ENCODE measurements around the gene GPR78.

Gene GPR78
- 0 reads per million in 3 donors for total RNA-seq

GRCh38 chr4:8580321-8581093 is at the start of gene GPR78:
TSS of gene GPR78 (plus strand) at chr4:8580392. CDS start at chr4:8580983, 591 bp downstream.
- Histone ChIP-seq H3K9me3 (ENCODE audit: control insufficient read depth, low read length) (no peaks in the 10 kb centered on the region), H3K36me3 (ENCODE audit: control insufficient read depth, insufficient read depth, low read length) (no peaks in the 10 kb centered on the region), H3K27me3 (replicated peaks; ENCODE audit: control insufficient read depth, insufficient read depth, low read length, poor library complexity, severe bottlenecking) (peaks cover 4% of the 10 kb centered on the region), H3K27ac (ENCODE audit: insufficient read depth, low read length, poor library complexity, severe bottlenecking) (no peak within 1 kb of the TSS), H3K4me1 (ENCODE audit: control insufficient read depth, insufficient read depth, low read length, poor library complexity, severe bottlenecking) (no peaks in the 10 kb centered on the region), H3K4me3 (ENCODE audit: insufficient read depth, low read depth, low read length, poor library complexity, severe bottlenecking) (no peak within 1 kb of the TSS)
- no peak for DNase-seq

GRCh38 chr4:8532245-8532781 is 47.9 kb upstream of the GPR78 start:
- Histone ChIP-seq H3K36me3 (ENCODE audit: control insufficient read depth, insufficient read depth, low read length) (no peaks in the 10 kb centered on the region), H3K27ac (ENCODE audit: insufficient read depth, low read length, poor library complexity, severe bottlenecking) (no peak overlapping the region), H3K9me3 (ENCODE audit: control insufficient read depth, low read length) (no peaks in the 10 kb centered on the region), H3K4me3 (ENCODE audit: insufficient read depth, low read depth, low read length, poor library complexity, severe bottlenecking) (no peak overlapping the region), H3K4me1 (ENCODE audit: control insufficient read depth, insufficient read depth, low read length, poor library complexity, severe bottlenecking) (no peaks in the 10 kb centered on the region), H3K27me3 (replicated peaks; ENCODE audit: control insufficient read depth, insufficient read depth, low read length, poor library complexity, severe bottlenecking) (no peaks in the 10 kb centered on the region)
- no peak for DNase-seq

GRCh38 chr4:8533274-8533865 is 46.8 kb upstream of the GPR78 start:
- DNase-seq = no peak
- no peaks in the 10 kb centered on the region for H3K9me3 ChIP-seq (ENCODE audit: control insufficient read depth, low read length)

GRCh38 chr4:8534129-8534528 is 46.1 kb upstream of the GPR78 start:
- no peak overlapping the region for H3K4me3 ChIP-seq (ENCODE audit: insufficient read depth, low read depth, low read length, poor library complexity, severe bottlenecking)
- no peaks in the 10 kb centered on the region for H3K36me3 ChIP-seq (ENCODE audit: control insufficient read depth, insufficient read depth, low read length)
- no peak overlapping the region for H3K27ac ChIP-seq (ENCODE audit: insufficient read depth, low read length, poor library complexity, severe bottlenecking)
- no peak for DNase-seq
- H3K9me3 ChIP-seq (ENCODE audit: control insufficient read depth, low read length) = no peaks in the 10 kb centered on the region
- no peaks in the 10 kb centered on the region for H3K27me3 ChIP-seq (replicated peaks; ENCODE audit: control insufficient read depth, insufficient read depth, low read length, poor library complexity, severe bottlenecking)
- no peaks in the 10 kb centered on the region for H3K4me1 ChIP-seq (ENCODE audit: control insufficient read depth, insufficient read depth, low read length, poor library complexity, severe bottlenecking)

More at GRCh38 chr4:8533274-8533865, 46.8 kb upstream of the GPR78 start:
- Histone ChIP-seq H3K4me1 (ENCODE audit: control insufficient read depth, insufficient read depth, low read length, poor library complexity, severe bottlenecking) (no peaks in the 10 kb centered on the region), H3K27me3 (replicated peaks; ENCODE audit: control insufficient read depth, insufficient read depth, low read length, poor library complexity, severe bottlenecking) (no peaks in the 10 kb centered on the region), H3K4me3 (ENCODE audit: insufficient read depth, low read depth, low read length, poor library complexity, severe bottlenecking) (no peak overlapping the region), H3K27ac (ENCODE audit: insufficient read depth, low read length, poor library complexity, severe bottlenecking) (no peak overlapping the region), H3K36me3 (ENCODE audit: control insufficient read depth, insufficient read depth, low read length) (no peaks in the 10 kb centered on the region)

GRCh38 chr4:8534611-8535010 is 45.6 kb upstream of the GPR78 start:
- Histone ChIP-seq H3K27ac (ENCODE audit: insufficient read depth, low read length, poor library complexity, severe bottlenecking) (no peak overlapping the region), H3K4me3 (ENCODE audit: insufficient read depth, low read depth, low read length, poor library complexity, severe bottlenecking) (no peak overlapping the region), H3K27me3 (replicated peaks; ENCODE audit: control insufficient read depth, insufficient read depth, low read length, poor library complexity, severe bottlenecking) (no peaks in the 10 kb centered on the region), H3K4me1 (ENCODE audit: control insufficient read depth, insufficient read depth, low read length, poor library complexity, severe bottlenecking) (no peaks in the 10 kb centered on the region), H3K36me3 (ENCODE audit: control insufficient read depth, insufficient read depth, low read length) (no peaks in the 10 kb centered on the region), H3K9me3 (ENCODE audit: control insufficient read depth, low read length) (no peaks in the 10 kb centered on the region)
- DNase-seq = no peak

- H3K27me3 ChIP-seq (replicated peaks; ENCODE audit: control insufficient read depth, insufficient read depth, low read length, poor library complexity, severe bottlenecking) = no peaks in the 10 kb centered on the region
- no peaks in the 10 kb centered on the region for H3K4me1 ChIP-seq (ENCODE audit: control insufficient read depth, insufficient read depth, low read length, poor library complexity, severe bottlenecking)
- no peak overlapping the region for H3K4me3 ChIP-seq (ENCODE audit: insufficient read depth, low read depth, low read length, poor library complexity, severe bottlenecking)
- H3K9me3 ChIP-seq (ENCODE audit: control insufficient read depth, low read length) = no peaks in the 10 kb centered on the region
- no peak for DNase-seq
- no peak overlapping the region for H3K27ac ChIP-seq (ENCODE audit: insufficient read depth, low read length, poor library complexity, severe bottlenecking)
- H3K36me3 ChIP-seq (ENCODE audit: control insufficient read depth, insufficient read depth, low read length) = no peaks in the 10 kb centered on the region
These were observed 43.7 kb upstream of the GPR78 start for GRCh38 chr4:8536467-8536866.

GRCh38 chr4:8537041-8537461 is 43.1 kb upstream of the GPR78 start:
- Histone ChIP-seq H3K4me1 (ENCODE audit: control insufficient read depth, insufficient read depth, low read length, poor library complexity, severe bottlenecking) (no peaks in the 10 kb centered on the region), H3K36me3 (ENCODE audit: control insufficient read depth, insufficient read depth, low read length) (no peaks in the 10 kb centered on the region), H3K27ac (ENCODE audit: insufficient read depth, low read length, poor library complexity, severe bottlenecking) (no peak overlapping the region), H3K27me3 (replicated peaks; ENCODE audit: control insufficient read depth, insufficient read depth, low read length, poor library complexity, severe bottlenecking) (no peaks in the 10 kb centered on the region), H3K9me3 (ENCODE audit: control insufficient read depth, low read length) (no peaks in the 10 kb centered on the region), H3K4me3 (ENCODE audit: insufficient read depth, low read depth, low read length, poor library complexity, severe bottlenecking) (no peak overlapping the region)
- no peak for DNase-seq

GRCh38 chr4:8538076-8538702 is 42.0 kb upstream of the GPR78 start:
- no peaks in the 10 kb centered on the region for H3K9me3 ChIP-seq (ENCODE audit: control insufficient read depth, low read length)
- H3K4me3 ChIP-seq (ENCODE audit: insufficient read depth, low read depth, low read length, poor library complexity, severe bottlenecking) = no peak overlapping the region
- H3K27ac ChIP-seq (ENCODE audit: insufficient read depth, low read length, poor library complexity, severe bottlenecking) = no peak overlapping the region
- DNase-seq = no peak
- no peaks in the 10 kb centered on the region for H3K4me1 ChIP-seq (ENCODE audit: control insufficient read depth, insufficient read depth, low read length, poor library complexity, severe bottlenecking)
- no peaks in the 10 kb centered on the region for H3K36me3 ChIP-seq (ENCODE audit: control insufficient read depth, insufficient read depth, low read length)
- H3K27me3 ChIP-seq (replicated peaks; ENCODE audit: control insufficient read depth, insufficient read depth, low read length, poor library complexity, severe bottlenecking) = no peaks in the 10 kb centered on the region

- H3K4me3 ChIP-seq (ENCODE audit: insufficient read depth, low read depth, low read length, poor library complexity, severe bottlenecking) = no peak overlapping the region
- no peak overlapping the region for H3K27ac ChIP-seq (ENCODE audit: insufficient read depth, low read length, poor library complexity, severe bottlenecking)
- H3K9me3 ChIP-seq (ENCODE audit: control insufficient read depth, low read length) = no peaks in the 10 kb centered on the region
- no peaks in the 10 kb centered on the region for H3K27me3 ChIP-seq (replicated peaks; ENCODE audit: control insufficient read depth, insufficient read depth, low read length, poor library complexity, severe bottlenecking)
- H3K36me3 ChIP-seq (ENCODE audit: control insufficient read depth, insufficient read depth, low read length) = no peaks in the 10 kb centered on the region
- H3K4me1 ChIP-seq (ENCODE audit: control insufficient read depth, insufficient read depth, low read length, poor library complexity, severe bottlenecking) = no peaks in the 10 kb centered on the region
- DNase-seq = no peak
These were observed 41.3 kb upstream of the GPR78 start for GRCh38 chr4:8538703-8539567.
